ENCODE measurements around the gene XAGE1A. TPM values are rescaled to one million over a fixed set of nuclear protein-coding genes. Genes with fewer than 3 reads are reported as not detected.
"Not testable (repeated sequence)": the region's sequence is repeated elsewhere in the genome, so short reads cannot be mapped to it uniquely, and the experiment has no call there.

The XAGE1A gene
- total and polyA plus RNA-seq, 2 donors (not counting 1 experiment from before 2014, with no cell fraction given): not detected

GRCh38 chrX:52501362-52501761 is 5.8 kb downstream of the XAGE1A start:
- H3K79me2 ChIP-seq (ENCODE audit: control insufficient read depth, insufficient read depth, low read length); H3K27ac Mint-ChIP-seq; H3K4me2 ChIP-seq (replicated peaks; ENCODE audit: low read depth, low read length, poor library complexity, severe bottlenecking); H3K27me3 Mint-ChIP-seq; H4K20me1 ChIP-seq (ENCODE audit: control insufficient read depth, insufficient read depth, low read length, poor library complexity, severe bottlenecking); H3K4me3 ChIP-seq (ENCODE audit: control extremely low read depth in 1 of 5, extremely low read depth in 1 of 5, insufficient read depth in 1 of 5, low read depth in 2 of 5, low read length in 4 of 5); CTCF ChIA-PET; H3K36me3 ChIP-seq (replicated peaks in 1 of 2; ENCODE audit: control extremely low read depth in 1 of 2, control insufficient read depth in 1 of 2, extremely low read depth in 1 of 2, insufficient read depth in 2 of 2, low read length in 1 of 2); intact Hi-C loops (cut with micrococcal nuclease); H3K27ac ChIP-seq (ENCODE audit: low read length in 2 of 2); H3K9me3 Mint-ChIP-seq (ENCODE audit: insufficient read depth); H3K4me1 ChIP-seq (ENCODE audit: control insufficient read depth in 2 of 2, insufficient read depth in 2 of 2, low read length in 2 of 2); H3K27me3 ChIP-seq (replicated peaks in 1 of 4; ENCODE audit: control extremely low read depth in 1 of 4, control insufficient read depth in 3 of 4, insufficient read depth in 4 of 4, low read length in 3 of 4); ATAC-seq (ENCODE audit: low read depth); H3K9me3 ChIP-seq (ENCODE audit: control extremely low read depth in 1 of 3, control insufficient read depth in 2 of 3, insufficient read depth in 1 of 3, low read length in 2 of 3); H2AFZ ChIP-seq (ENCODE audit: insufficient read depth, low read depth, low read length, poor library complexity, severe bottlenecking); H3K9ac ChIP-seq (ENCODE audit: low read length); H3K4me3 Mint-ChIP-seq; POLR2A ChIA-PET; H3K4me1 Mint-ChIP-seq; DNase-seq: not testable (repeated sequence)
- WGBS (ENCODE audit: insufficient coverage): no CpG with 5 or more reads among the region's 6 CpGs

- H3K4me3 Mint-ChIP-seq: no peak overlapping the region
- no peak overlapping the region for H3K27ac ChIP-seq (ENCODE audit: low read length in 2 of 2)
Observed at GRCh38 chrX:52504551-52504950, 8.9 kb downstream of the XAGE1A start.

More at GRCh38 chrX:52504551-52504950, 8.9 kb downstream of the XAGE1A start:
- ChIA-PET CTCF (no interaction called here), POLR2A (no interaction called here)
- H3K4me3 ChIP-seq (ENCODE audit: control extremely low read depth in 1 of 5, extremely low read depth in 1 of 5, insufficient read depth in 1 of 5, low read depth in 2 of 5, low read length in 4 of 5): no peak overlapping the region
- ATAC-seq (ENCODE audit: low read depth): no peak
- H3K9me3 Mint-ChIP-seq (ENCODE audit: insufficient read depth): no peaks in the 10 kb centered on the region
- no peaks in the 10 kb centered on the region for H3K9me3 ChIP-seq (ENCODE audit: control extremely low read depth in 1 of 3, control insufficient read depth in 2 of 3, insufficient read depth in 1 of 3, low read length in 2 of 3)
- TF ChIP-seq CTCF (IDR thresholded peaks at IDR 0.05) (no peak), EZH2 (IDR thresholded peaks at IDR 0.05; ENCODE audit: borderline replicate concordance, insufficient read depth, low read depth, low read length, poor library complexity, severe bottlenecking) (no peak)
- H3K4me1 ChIP-seq (ENCODE audit: control insufficient read depth in 2 of 2, insufficient read depth in 2 of 2, low read length in 2 of 2): no peaks in the 10 kb centered on the region
- no peak overlapping the region for H2AFZ ChIP-seq (ENCODE audit: insufficient read depth, low read depth, low read length, poor library complexity, severe bottlenecking)
- no peaks in the 10 kb centered on the region for H3K4me1 Mint-ChIP-seq
- H3K27me3 ChIP-seq (replicated peaks in 1 of 4; ENCODE audit: control extremely low read depth in 1 of 4, control insufficient read depth in 3 of 4, insufficient read depth in 4 of 4, low read length in 3 of 4): no peaks in the 10 kb centered on the region
- no peak overlapping the region for H3K9ac ChIP-seq (ENCODE audit: low read length)
- no peak for DNase-seq
- H3K36me3 ChIP-seq (replicated peaks in 1 of 2; ENCODE audit: control extremely low read depth in 1 of 2, control insufficient read depth in 1 of 2, extremely low read depth in 1 of 2, insufficient read depth in 2 of 2, low read length in 1 of 2): no peaks in the 10 kb centered on the region
- intact Hi-C loops (cut with micrococcal nuclease): no loop called here
- WGBS (ENCODE audit: insufficient coverage): 80% methylated on average over 1 of the region's 4 CpGs
- no peaks in the 10 kb centered on the region for H3K79me2 ChIP-seq (ENCODE audit: control insufficient read depth, insufficient read depth, low read length)
- H3K4me2 ChIP-seq (replicated peaks; ENCODE audit: low read depth, low read length, poor library complexity, severe bottlenecking): no peak overlapping the region
- no peak overlapping the region for H3K27ac Mint-ChIP-seq
- peaks cover 8% of the 10 kb centered on the region for H3K27me3 Mint-ChIP-seq
- H4K20me1 ChIP-seq (ENCODE audit: control insufficient read depth, insufficient read depth, low read length, poor library complexity, severe bottlenecking): no peaks in the 10 kb centered on the region
